Transverse colon (tissue), 4 donors: ENCODE results near the gene FKBP5.

Experiments used
- EP300 ChIP-seq: sonication (generic); formaldehyde crosslinking; IDR thresholded peaks from one replicate; pipeline ENCODE4 v1.6.1; 2017; ENCODE audit warnings: antibody characterized with exemption, low read depth
- POLR2A ChIP-seq: fragments of 450-650 bp; IDR thresholded peaks from one replicate; pipeline ENCODE4 v1.6.1; 2016; ENCODE audit warnings: antibody characterized with exemption, mild to moderate bottlenecking, moderate library complexity
- POLR2AphosphoS5 ChIP-seq, 3 donors: sonication (generic); formaldehyde crosslinking; IDR thresholded peaks; one replicate each; pipeline ENCODE4 v1.6.1; 2016; ENCODE audit warnings: antibody characterized with exemption in 3 of 3
- TF ChIP-seq, protein P1 (sequence below), 5 experiments: fragments of 200-600 bp in 3 of 5; fragments of 450-650 bp in 2 of 5; sonication (generic) in 3 of 5; IDR thresholded peaks; 1 replicate in 2 of 5; 2 replicates in 3 of 5; pipeline ENCODE4 v1.5.1; 2016 to 2017; ENCODE audit warnings: antibody characterized with exemption in 5 of 5, inconsistent platforms in 3 of 5, mild to moderate bottlenecking in 2 of 5, moderate library complexity in 1 of 5

GRCh38 chr6:35566794-35567193 lies 121.9 kb downstream of the FKBP5 start:
- TF ChIP-seq, protein P1, sequence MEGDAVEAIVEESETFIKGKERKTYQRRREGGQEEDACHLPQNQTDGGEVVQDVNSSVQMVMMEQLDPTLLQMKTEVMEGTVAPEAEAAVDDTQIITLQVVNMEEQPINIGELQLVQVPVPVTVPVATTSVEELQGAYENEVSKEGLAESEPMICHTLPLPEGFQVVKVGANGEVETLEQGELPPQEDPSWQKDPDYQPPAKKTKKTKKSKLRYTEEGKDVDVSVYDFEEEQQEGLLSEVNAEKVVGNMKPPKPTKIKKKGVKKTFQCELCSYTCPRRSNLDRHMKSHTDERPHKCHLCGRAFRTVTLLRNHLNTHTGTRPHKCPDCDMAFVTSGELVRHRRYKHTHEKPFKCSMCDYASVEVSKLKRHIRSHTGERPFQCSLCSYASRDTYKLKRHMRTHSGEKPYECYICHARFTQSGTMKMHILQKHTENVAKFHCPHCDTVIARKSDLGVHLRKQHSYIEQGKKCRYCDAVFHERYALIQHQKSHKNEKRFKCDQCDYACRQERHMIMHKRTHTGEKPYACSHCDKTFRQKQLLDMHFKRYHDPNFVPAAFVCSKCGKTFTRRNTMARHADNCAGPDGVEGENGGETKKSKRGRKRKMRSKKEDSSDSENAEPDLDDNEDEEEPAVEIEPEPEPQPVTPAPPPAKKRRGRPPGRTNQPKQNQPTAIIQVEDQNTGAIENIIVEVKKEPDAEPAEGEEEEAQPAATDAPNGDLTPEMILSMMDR (IDR thresholded peaks at IDR 0.05), result no peak
- TF ChIP-seq EP300 (no peak), POLR2AphosphoS5 (IDR thresholded peaks at IDR 0.05) (no peak), POLR2A (no peak)
